ENCODE data around the gene BIRC6.
"Not testable (repeated sequence)": the region's sequence is repeated elsewhere in the genome, so short reads cannot be mapped to it uniquely, and the experiment has no call there.

DNA sequence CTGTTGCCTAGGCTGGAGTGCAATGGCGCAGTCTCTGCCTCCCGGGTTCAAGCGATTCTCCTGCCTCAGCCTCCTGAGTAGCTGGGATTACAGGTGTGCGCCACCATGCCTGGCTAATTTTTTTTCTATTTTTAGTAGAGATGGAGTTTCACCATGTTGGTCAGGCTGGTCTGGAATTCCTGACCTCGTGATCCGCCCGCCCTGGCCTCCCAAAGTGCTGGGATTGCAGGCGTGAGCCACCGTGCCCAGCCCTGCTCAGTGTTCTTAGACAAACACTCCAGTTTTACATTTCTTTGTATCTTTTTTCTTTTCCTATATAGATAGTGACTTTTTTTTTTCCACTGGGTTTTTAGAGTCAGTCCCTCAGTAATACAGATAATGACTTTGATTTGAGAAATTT is 7.5 kb downstream of the BIRC6 start:
- TF ChIP-seq ZC3H11A (IDR thresholded peaks at IDR 0.05); POLR2A (IDR thresholded peaks at IDR 0.05; ENCODE audit: low read length); CTCF (IDR thresholded peaks at IDR 0.05); JUN (IDR thresholded peaks at IDR 0.05); SREBF2 (IDR thresholded peaks at IDR 0.05); EP300 (IDR thresholded peaks at IDR 0.05); MAFK (IDR thresholded peaks at IDR 0.05; ENCODE audit: partially characterized antibody); ESRRA (IDR thresholded peaks at IDR 0.05; ENCODE audit: borderline replicate concordance, low read length); JUNB (IDR thresholded peaks at IDR 0.05); CEBPB (IDR thresholded peaks at IDR 0.05); CBX8 (IDR thresholded peaks at IDR 0.05); MAX (IDR thresholded peaks at IDR 0.05): not testable (repeated sequence)
- TF ChIP-seq, protein P1, sequence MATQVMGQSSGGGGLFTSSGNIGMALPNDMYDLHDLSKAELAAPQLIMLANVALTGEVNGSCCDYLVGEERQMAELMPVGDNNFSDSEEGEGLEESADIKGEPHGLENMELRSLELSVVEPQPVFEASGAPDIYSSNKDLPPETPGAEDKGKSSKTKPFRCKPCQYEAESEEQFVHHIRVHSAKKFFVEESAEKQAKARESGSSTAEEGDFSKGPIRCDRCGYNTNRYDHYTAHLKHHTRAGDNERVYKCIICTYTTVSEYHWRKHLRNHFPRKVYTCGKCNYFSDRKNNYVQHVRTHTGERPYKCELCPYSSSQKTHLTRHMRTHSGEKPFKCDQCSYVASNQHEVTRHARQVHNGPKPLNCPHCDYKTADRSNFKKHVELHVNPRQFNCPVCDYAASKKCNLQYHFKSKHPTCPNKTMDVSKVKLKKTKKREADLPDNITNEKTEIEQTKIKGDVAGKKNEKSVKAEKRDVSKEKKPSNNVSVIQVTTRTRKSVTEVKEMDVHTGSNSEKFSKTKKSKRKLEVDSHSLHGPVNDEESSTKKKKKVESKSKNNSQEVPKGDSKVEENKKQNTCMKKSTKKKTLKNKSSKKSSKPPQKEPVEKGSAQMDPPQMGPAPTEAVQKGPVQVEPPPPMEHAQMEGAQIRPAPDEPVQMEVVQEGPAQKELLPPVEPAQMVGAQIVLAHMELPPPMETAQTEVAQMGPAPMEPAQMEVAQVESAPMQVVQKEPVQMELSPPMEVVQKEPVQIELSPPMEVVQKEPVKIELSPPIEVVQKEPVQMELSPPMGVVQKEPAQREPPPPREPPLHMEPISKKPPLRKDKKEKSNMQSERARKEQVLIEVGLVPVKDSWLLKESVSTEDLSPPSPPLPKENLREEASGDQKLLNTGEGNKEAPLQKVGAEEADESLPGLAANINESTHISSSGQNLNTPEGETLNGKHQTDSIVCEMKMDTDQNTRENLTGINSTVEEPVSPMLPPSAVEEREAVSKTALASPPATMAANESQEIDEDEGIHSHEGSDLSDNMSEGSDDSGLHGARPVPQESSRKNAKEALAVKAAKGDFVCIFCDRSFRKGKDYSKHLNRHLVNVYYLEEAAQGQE (IDR thresholded peaks at IDR 0.05): not testable (repeated sequence)
- TF ChIP-seq, protein P2, sequence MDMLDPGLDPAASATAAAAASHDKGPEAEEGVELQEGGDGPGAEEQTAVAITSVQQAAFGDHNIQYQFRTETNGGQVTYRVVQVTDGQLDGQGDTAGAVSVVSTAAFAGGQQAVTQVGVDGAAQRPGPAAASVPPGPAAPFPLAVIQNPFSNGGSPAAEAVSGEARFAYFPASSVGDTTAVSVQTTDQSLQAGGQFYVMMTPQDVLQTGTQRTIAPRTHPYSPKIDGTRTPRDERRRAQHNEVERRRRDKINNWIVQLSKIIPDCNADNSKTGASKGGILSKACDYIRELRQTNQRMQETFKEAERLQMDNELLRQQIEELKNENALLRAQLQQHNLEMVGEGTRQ (IDR thresholded peaks at IDR 0.05): not testable (repeated sequence)
